GM08714 (cell line): ENCODE data around the gene CD74.

Source experiments
- H3K4me3 ChIP-seq: fragments of 200-500 bp; sonication (Bioruptor generic); 2 replicates; pipeline ENCODE4 v1.5.1; 2014; ENCODE audit warnings: mild to moderate bottlenecking, low read length, inconsistent platforms
- ZNF274 ChIP-seq: IDR thresholded peaks from 2 replicates; pipeline ENCODE4 v1.6.1; 2012; ENCODE audit warnings: mild to moderate bottlenecking, low read depth, low read length

The CD74 gene

GRCh38 chr5:150398722-150399523, 13.8 kb downstream of the CD74 start:
- no peak for TF ChIP-seq ZNF274
- H3K4me3 ChIP-seq: no peak overlapping the region

- H3K4me3 ChIP-seq: no peak overlapping the region
- no peak for TF ChIP-seq ZNF274
Measured at GRCh38 chr5:150397782-150398721, 14.7 kb downstream of the CD74 start.

- H3K4me3 ChIP-seq: no peak overlapping the region
- TF ChIP-seq ZNF274: no peak
Measured at GRCh38 chr5:150397146-150397781, 15.4 kb downstream of the CD74 start.

GRCh38 chr5:150396267-150396666, 16.4 kb downstream of the CD74 start:
- no peak for TF ChIP-seq ZNF274
- no peak overlapping the region for H3K4me3 ChIP-seq

GRCh38 chr5:150395688-150395975, 17.1 kb downstream of the CD74 start:
- H3K4me3 ChIP-seq: no peak overlapping the region
- no peak for TF ChIP-seq ZNF274

GRCh38 chr5:150394912-150395687, 17.6 kb downstream of the CD74 start:
- no peak overlapping the region for H3K4me3 ChIP-seq
- no peak for TF ChIP-seq ZNF274

GRCh38 chr5:150394131-150394530, 18.6 kb downstream of the CD74 start:
- TF ChIP-seq ZNF274: no peak
- H3K4me3 ChIP-seq: no peak overlapping the region

- no peak overlapping the region for H3K4me3 ChIP-seq
- no peak for TF ChIP-seq ZNF274
Measured at GRCh38 chr5:150393096-150393645, 19.5 kb downstream of the CD74 start.

GRCh38 chr5:150392680-150393079, 20.0 kb downstream of the CD74 start:
- no peak for TF ChIP-seq ZNF274
- no peak overlapping the region for H3K4me3 ChIP-seq

- no peak overlapping the region for H3K4me3 ChIP-seq
- no peak for TF ChIP-seq ZNF274
Measured at GRCh38 chr5:150391986-150392385, 20.7 kb downstream of the CD74 start.

GRCh38 chr5:150391064-150391834, 21.5 kb downstream of the CD74 start:
- no peak overlapping the region for H3K4me3 ChIP-seq
- no peak for TF ChIP-seq ZNF274

GRCh38 chr5:150389531-150390266, 23.0 kb downstream of the CD74 start:
- no peak for TF ChIP-seq ZNF274
- no peak overlapping the region for H3K4me3 ChIP-seq
